Activated T-helper 1 cell treated with anti-CD3 and anti-CD28 coated beads, Interleukin-12 subunit alpha, Interleukin-12 subunit beta, Interleukin-2, Interleukin-4 antibody, amounts not matched to agents 30 ng/mL and 10 ng/mL and 1 ng/mL, durations not matched to agents 14 hours and 24 hours and 36 hours (primary cell): ENCODE data around the gene CHST9. TPM values are rescaled to one million over a fixed set of nuclear protein-coding genes. Genes with fewer than 3 reads are reported as not detected.

Experiments used
- DNase-seq: peaks from one replicate; pipeline ENCODE4 v3.0.0; 2021; ENCODE audit warnings: low spot score
- H3K27ac Mint-ChIP-seq: one replicate; pipeline ENCODE4 v1.8.0; 2021; ENCODE audit warnings: mild to moderate bottlenecking, mixed read lengths
- H3K27me3 Mint-ChIP-seq: one replicate; pipeline ENCODE4 v1.8.0; 2022; ENCODE audit warnings: mild to moderate bottlenecking, moderate library complexity, mixed read lengths; ENCODE audit not compliant: insufficient read depth
- H3K36me3 Mint-ChIP-seq: one replicate; pipeline ENCODE4 v1.8.0; 2021; ENCODE audit warnings: low read depth, mixed read lengths
- H3K4me1 Mint-ChIP-seq: one replicate; pipeline ENCODE4 v1.8.0; 2021; ENCODE audit warnings: low read depth, mixed read lengths
- H3K4me3 Mint-ChIP-seq: one replicate; pipeline ENCODE4 v1.8.0; 2021; ENCODE audit warnings: mild to moderate bottlenecking, moderate library complexity, mixed read lengths
- H3K9me3 Mint-ChIP-seq: one replicate; pipeline ENCODE4 v1.8.0; 2021; ENCODE audit warnings: mixed read lengths
- intact Hi-C: fragments of 100-400 bp; cut with micrococcal nuclease; formaldehyde crosslinking; loops from one replicate; pipeline ENCODE4 v1.15.1; 2024
- total RNA-seq: library from RNA; stranded (reverse); gene quantifications from 2 replicates; pipeline ENCODE4 v1.2.3, GENCODE V29; 2022

Gene CHST9
- total RNA-seq, 1 donor from 2014 or later = not detected

- H3K4me1 Mint-ChIP-seq = no peaks in the 10 kb centered on the region
- H3K27ac Mint-ChIP-seq = no peak overlapping the region
- no peak overlapping the region for H3K4me3 Mint-ChIP-seq
- no peak for DNase-seq
- intact Hi-C loops = no loop called here
- no peaks in the 10 kb centered on the region for H3K36me3 Mint-ChIP-seq
- no peaks in the 10 kb centered on the region for H3K9me3 Mint-ChIP-seq
- no peaks in the 10 kb centered on the region for H3K27me3 Mint-ChIP-seq
These were observed 127.4 kb downstream of the CHST9 start for GRCh38 chr18:27057519-27058234.

- intact Hi-C loops = no loop called here
- Mint-ChIP-seq H3K4me3 (no peak overlapping the region), H3K4me1 (no peaks in the 10 kb centered on the region), H3K9me3 (no peaks in the 10 kb centered on the region), H3K27me3 (no peaks in the 10 kb centered on the region), H3K27ac (no peak overlapping the region), H3K36me3 (no peaks in the 10 kb centered on the region)
- no peak for DNase-seq
These were observed 130.2 kb downstream of the CHST9 start for GRCh38 chr18:27054926-27055325.

GRCh38 chr18:27049969-27050368 lies 135.1 kb downstream of the CHST9 start:
- intact Hi-C loops = no loop called here
- no peaks in the 10 kb centered on the region for H3K36me3 Mint-ChIP-seq

GRCh38 chr18:27045342-27045741 lies 139.8 kb downstream of the CHST9 start:
- Mint-ChIP-seq H3K27ac (no peak overlapping the region), H3K4me1 (no peaks in the 10 kb centered on the region), H3K27me3 (no peaks in the 10 kb centered on the region), H3K36me3 (no peaks in the 10 kb centered on the region), H3K9me3 (no peaks in the 10 kb centered on the region), H3K4me3 (no peak overlapping the region)
- DNase-seq = no peak
- intact Hi-C loops = no loop called here

More at GRCh38 chr18:27049969-27050368, 135.1 kb downstream of the CHST9 start:
- Mint-ChIP-seq H3K4me3 (no peak overlapping the region), H3K27ac (no peak overlapping the region), H3K4me1 (no peaks in the 10 kb centered on the region), H3K9me3 (no peaks in the 10 kb centered on the region), H3K27me3 (no peaks in the 10 kb centered on the region)
- no peak for DNase-seq

- intact Hi-C loops = no loop called here
- H3K9me3 Mint-ChIP-seq = no peaks in the 10 kb centered on the region
These were observed 142.9 kb downstream of the CHST9 start for GRCh38 chr18:27042177-27042576.

GRCh38 chr18:27040796-27041195 lies 144.3 kb downstream of the CHST9 start:
- DNase-seq = no peak
- Mint-ChIP-seq H3K4me3 (no peak overlapping the region), H3K36me3 (no peaks in the 10 kb centered on the region), H3K9me3 (no peaks in the 10 kb centered on the region), H3K27me3 (no peaks in the 10 kb centered on the region), H3K4me1 (no peaks in the 10 kb centered on the region), H3K27ac (no peak overlapping the region)
- intact Hi-C loops = no loop called here

More at GRCh38 chr18:27042177-27042576, 142.9 kb downstream of the CHST9 start:
- no peak for DNase-seq
- no peak overlapping the region for H3K4me3 Mint-ChIP-seq
- no peak overlapping the region for H3K27ac Mint-ChIP-seq
- H3K36me3 Mint-ChIP-seq = no peaks in the 10 kb centered on the region
- H3K4me1 Mint-ChIP-seq = no peaks in the 10 kb centered on the region
- H3K27me3 Mint-ChIP-seq = no peaks in the 10 kb centered on the region

GRCh38 chr18:27033722-27034121 lies 151.4 kb downstream of the CHST9 start:
- DNase-seq = no peak
- H3K4me1 Mint-ChIP-seq = no peaks in the 10 kb centered on the region
- H3K4me3 Mint-ChIP-seq = no peak overlapping the region
- no peaks in the 10 kb centered on the region for H3K27me3 Mint-ChIP-seq
- intact Hi-C loops = no loop called here
- H3K27ac Mint-ChIP-seq = no peak overlapping the region
- H3K9me3 Mint-ChIP-seq = peaks cover 2% of the 10 kb centered on the region
- H3K36me3 Mint-ChIP-seq = no peaks in the 10 kb centered on the region

- Mint-ChIP-seq H3K4me3 (no peak overlapping the region), H3K27ac (no peak overlapping the region), H3K36me3 (no peaks in the 10 kb centered on the region), H3K27me3 (no peaks in the 10 kb centered on the region), H3K4me1 (no peaks in the 10 kb centered on the region), H3K9me3 (peaks cover 2% of the 10 kb centered on the region)
- intact Hi-C loops = no loop called here
- DNase-seq = no peak
These were observed 154.7 kb downstream of the CHST9 start for GRCh38 chr18:27030421-27030820.

GRCh38 chr18:27022477-27022876 lies 162.6 kb downstream of the CHST9 start:
- no peaks in the 10 kb centered on the region for H3K36me3 Mint-ChIP-seq
- no peaks in the 10 kb centered on the region for H3K4me1 Mint-ChIP-seq
- no peak overlapping the region for H3K27ac Mint-ChIP-seq
- H3K4me3 Mint-ChIP-seq = no peak overlapping the region
- intact Hi-C loops = no loop called here
- no peaks in the 10 kb centered on the region for H3K9me3 Mint-ChIP-seq
- no peak for DNase-seq
- no peaks in the 10 kb centered on the region for H3K27me3 Mint-ChIP-seq

GRCh38 chr18:27017901-27018500 lies 167.1 kb downstream of the CHST9 start:
- intact Hi-C loops = loop anchor here (5.0 kb wide), 1 partner anchor 1139 kb away; no protein-coding TSS in a partner anchor
- no peak overlapping the region for H3K4me3 Mint-ChIP-seq
- DNase-seq = no peak
- no peaks in the 10 kb centered on the region for H3K27me3 Mint-ChIP-seq
- no peaks in the 10 kb centered on the region for H3K36me3 Mint-ChIP-seq
- no peak overlapping the region for H3K27ac Mint-ChIP-seq
- no peaks in the 10 kb centered on the region for H3K4me1 Mint-ChIP-seq
- H3K9me3 Mint-ChIP-seq = no peaks in the 10 kb centered on the region

- Mint-ChIP-seq H3K27ac (no peak overlapping the region), H3K4me1 (no peaks in the 10 kb centered on the region), H3K36me3 (no peaks in the 10 kb centered on the region), H3K9me3 (no peaks in the 10 kb centered on the region), H3K4me3 (no peak overlapping the region), H3K27me3 (no peaks in the 10 kb centered on the region)
- DNase-seq = no peak
- intact Hi-C loops = loop anchor here (5.0 kb wide), 1 partner anchor 1142 kb away; no protein-coding TSS in a partner anchor
These were observed 170.3 kb downstream of the CHST9 start for GRCh38 chr18:27014841-27015240.

GRCh38 chr18:27010784-27011183 lies 174.3 kb downstream of the CHST9 start:
- Mint-ChIP-seq H3K9me3 (no peaks in the 10 kb centered on the region), H3K4me3 (no peak overlapping the region), H3K4me1 (no peaks in the 10 kb centered on the region), H3K27ac (no peak overlapping the region), H3K27me3 (peaks cover 3% of the 10 kb centered on the region), H3K36me3 (no peaks in the 10 kb centered on the region)
- intact Hi-C loops = no loop called here
- no peak for DNase-seq

- no peak for DNase-seq
- no peaks in the 10 kb centered on the region for H3K9me3 Mint-ChIP-seq
- no peaks in the 10 kb centered on the region for H3K4me1 Mint-ChIP-seq
- no peak overlapping the region for H3K27ac Mint-ChIP-seq
- no peak overlapping the region for H3K4me3 Mint-ChIP-seq
- peaks cover 3% of the 10 kb centered on the region for H3K27me3 Mint-ChIP-seq
- intact Hi-C loops = no loop called here
- no peaks in the 10 kb centered on the region for H3K36me3 Mint-ChIP-seq
These were observed 175.8 kb downstream of the CHST9 start for GRCh38 chr18:27009293-27009692.
